ENCODE data around the gene EBF3.

Gene EBF3

DNA sequence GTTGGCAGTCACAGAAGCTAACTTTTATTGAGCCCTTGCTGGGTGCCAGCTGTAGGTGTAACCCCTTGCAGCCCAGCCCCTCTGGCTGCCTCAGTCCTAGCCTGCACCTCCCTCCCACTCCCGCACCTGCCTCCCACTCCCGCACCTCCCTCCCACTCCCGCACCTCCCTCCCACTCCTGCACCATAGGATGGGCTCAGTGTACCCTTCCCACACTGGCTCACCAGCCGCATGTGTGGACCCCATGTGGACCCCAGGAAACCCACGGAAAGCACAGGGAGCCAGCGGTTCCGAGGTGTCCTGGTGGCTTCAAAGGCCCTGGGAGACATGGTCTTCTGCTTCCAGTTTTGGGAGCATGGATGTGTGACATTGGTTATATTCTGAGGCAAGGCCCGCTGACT is 132.9 kb downstream of the EBF3 start:
- no peak for DNase-seq
- no peaks in the 10 kb centered on the region for H3K36me3 ChIP-seq (ENCODE audit: control insufficient read depth, insufficient read depth, low read length)
- H3K27me3 ChIP-seq (replicated peaks; ENCODE audit: control insufficient read depth, insufficient read depth, low read length, poor library complexity, severe bottlenecking) = no peaks in the 10 kb centered on the region
- H3K9me3 ChIP-seq (ENCODE audit: control insufficient read depth, low read length) = no peaks in the 10 kb centered on the region
- no peak overlapping the region for H3K27ac ChIP-seq (ENCODE audit: insufficient read depth, low read length, poor library complexity, severe bottlenecking)
- H3K4me1 ChIP-seq (ENCODE audit: control insufficient read depth, insufficient read depth, low read length, poor library complexity, severe bottlenecking) = no peaks in the 10 kb centered on the region
- no peak overlapping the region for H3K4me3 ChIP-seq (ENCODE audit: insufficient read depth, low read depth, low read length, poor library complexity, severe bottlenecking)

DNA sequence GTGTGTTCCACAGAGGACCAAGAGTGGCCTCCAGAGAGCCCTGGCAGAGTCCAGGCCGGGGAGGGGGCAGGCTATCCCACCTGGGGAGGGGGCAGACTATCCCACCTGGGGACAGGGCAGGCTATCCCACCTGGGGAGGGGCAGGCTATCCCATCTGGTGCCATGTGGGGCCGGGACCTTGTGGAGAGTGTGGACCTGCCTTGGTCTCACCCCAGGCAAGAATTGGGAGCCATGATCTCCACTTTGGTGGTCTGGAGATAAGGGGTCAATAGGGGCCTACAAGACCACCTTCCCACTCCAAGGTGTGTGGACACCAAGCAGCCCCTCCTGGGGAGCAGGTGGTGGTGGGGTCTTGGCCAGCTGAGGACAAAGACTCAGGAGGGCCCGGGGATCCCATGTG is 138.2 kb downstream of the EBF3 start:
- H3K4me3 ChIP-seq (ENCODE audit: insufficient read depth, low read depth, low read length, poor library complexity, severe bottlenecking) = no peak overlapping the region
- H3K27me3 ChIP-seq (replicated peaks; ENCODE audit: control insufficient read depth, insufficient read depth, low read length, poor library complexity, severe bottlenecking) = no peaks in the 10 kb centered on the region
- H3K36me3 ChIP-seq (ENCODE audit: control insufficient read depth, insufficient read depth, low read length) = no peaks in the 10 kb centered on the region
- DNase-seq = no peak
- H3K27ac ChIP-seq (ENCODE audit: insufficient read depth, low read length, poor library complexity, severe bottlenecking) = no peak overlapping the region
- no peaks in the 10 kb centered on the region for H3K9me3 ChIP-seq (ENCODE audit: control insufficient read depth, low read length)
- no peaks in the 10 kb centered on the region for H3K4me1 ChIP-seq (ENCODE audit: control insufficient read depth, insufficient read depth, low read length, poor library complexity, severe bottlenecking)

DNA sequence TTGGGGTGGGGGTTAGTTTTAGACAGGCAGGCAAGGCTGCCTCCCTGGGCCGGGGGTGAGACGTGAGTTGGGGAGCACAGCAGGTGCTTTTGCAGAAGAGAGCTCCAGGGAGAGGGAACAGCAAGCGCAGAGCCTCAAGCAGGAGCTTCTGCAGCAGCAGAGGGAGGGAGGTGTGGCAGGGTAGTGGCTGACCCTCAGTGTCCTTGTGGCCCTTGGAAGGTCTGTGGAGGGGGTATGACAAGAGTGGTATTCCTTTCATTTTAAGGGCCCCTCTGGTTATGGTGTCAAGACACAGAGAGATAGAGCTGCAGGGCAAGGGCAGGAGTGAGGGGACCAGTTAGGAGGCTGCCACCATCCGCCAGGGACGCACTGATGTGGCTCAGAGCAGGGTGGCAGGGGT is 138.9 kb downstream of the EBF3 start:
- DNase-seq = no peak
- Histone ChIP-seq H3K9me3 (ENCODE audit: control insufficient read depth, low read length) (no peaks in the 10 kb centered on the region), H3K4me3 (ENCODE audit: insufficient read depth, low read depth, low read length, poor library complexity, severe bottlenecking) (no peak overlapping the region), H3K27me3 (replicated peaks; ENCODE audit: control insufficient read depth, insufficient read depth, low read length, poor library complexity, severe bottlenecking) (no peaks in the 10 kb centered on the region), H3K36me3 (ENCODE audit: control insufficient read depth, insufficient read depth, low read length) (no peaks in the 10 kb centered on the region), H3K27ac (ENCODE audit: insufficient read depth, low read length, poor library complexity, severe bottlenecking) (no peak overlapping the region), H3K4me1 (ENCODE audit: control insufficient read depth, insufficient read depth, low read length, poor library complexity, severe bottlenecking) (no peaks in the 10 kb centered on the region)

DNA sequence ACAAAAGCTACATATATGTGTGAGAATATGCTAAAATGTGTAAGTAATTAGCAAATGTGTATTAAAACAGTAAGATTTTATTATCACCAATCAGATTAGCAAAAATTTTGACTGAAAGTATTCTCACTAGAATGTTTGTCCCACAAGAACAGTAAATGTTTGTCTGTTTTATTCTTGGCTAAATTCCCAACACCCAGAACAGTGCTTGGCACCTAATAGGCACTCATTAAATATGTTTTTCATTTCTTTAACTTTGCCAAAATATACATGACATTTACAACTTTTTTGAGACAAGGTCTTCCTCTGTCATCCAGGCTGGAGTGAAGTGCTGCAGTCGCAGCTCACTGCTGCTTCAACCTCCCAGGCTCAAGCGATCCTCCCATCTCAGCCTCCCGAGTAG is 143.6 kb downstream of the EBF3 start:
- Histone ChIP-seq H3K27ac (ENCODE audit: insufficient read depth, low read length, poor library complexity, severe bottlenecking) (no peak overlapping the region), H3K4me1 (ENCODE audit: control insufficient read depth, insufficient read depth, low read length, poor library complexity, severe bottlenecking) (no peaks in the 10 kb centered on the region), H3K36me3 (ENCODE audit: control insufficient read depth, insufficient read depth, low read length) (no peaks in the 10 kb centered on the region), H3K27me3 (replicated peaks; ENCODE audit: control insufficient read depth, insufficient read depth, low read length, poor library complexity, severe bottlenecking) (no peaks in the 10 kb centered on the region), H3K4me3 (ENCODE audit: insufficient read depth, low read depth, low read length, poor library complexity, severe bottlenecking) (no peak overlapping the region), H3K9me3 (ENCODE audit: control insufficient read depth, low read length) (no peaks in the 10 kb centered on the region)
- DNase-seq = no peak

DNA sequence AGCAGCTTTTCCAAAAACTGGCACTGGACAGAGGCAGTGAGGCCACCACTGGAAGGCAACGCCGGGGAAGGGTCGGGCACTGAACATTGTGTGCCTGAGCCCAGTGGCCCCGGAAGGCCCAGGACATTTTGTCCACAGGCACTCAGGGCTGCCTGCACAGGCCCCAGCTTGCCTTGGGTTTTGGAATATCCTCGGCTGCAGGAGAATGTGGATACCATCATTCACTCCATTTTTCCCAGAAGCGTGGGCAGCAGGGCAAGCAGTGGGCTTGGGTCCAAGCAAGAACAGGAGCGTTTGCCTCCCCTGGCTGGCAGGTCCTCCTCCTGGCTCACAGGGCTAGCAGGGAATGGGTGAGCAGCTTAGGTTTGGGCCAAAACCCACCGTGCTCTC is 147.4 kb downstream of the EBF3 start:
- no peak for DNase-seq
- Histone ChIP-seq H3K4me3 (ENCODE audit: insufficient read depth, low read depth, low read length, poor library complexity, severe bottlenecking) (no peak overlapping the region), H3K9me3 (ENCODE audit: control insufficient read depth, low read length) (no peaks in the 10 kb centered on the region), H3K36me3 (ENCODE audit: control insufficient read depth, insufficient read depth, low read length) (no peaks in the 10 kb centered on the region), H3K27ac (ENCODE audit: insufficient read depth, low read length, poor library complexity, severe bottlenecking) (no peak overlapping the region), H3K27me3 (replicated peaks; ENCODE audit: control insufficient read depth, insufficient read depth, low read length, poor library complexity, severe bottlenecking) (no peaks in the 10 kb centered on the region), H3K4me1 (ENCODE audit: control insufficient read depth, insufficient read depth, low read length, poor library complexity, severe bottlenecking) (no peaks in the 10 kb centered on the region)

DNA sequence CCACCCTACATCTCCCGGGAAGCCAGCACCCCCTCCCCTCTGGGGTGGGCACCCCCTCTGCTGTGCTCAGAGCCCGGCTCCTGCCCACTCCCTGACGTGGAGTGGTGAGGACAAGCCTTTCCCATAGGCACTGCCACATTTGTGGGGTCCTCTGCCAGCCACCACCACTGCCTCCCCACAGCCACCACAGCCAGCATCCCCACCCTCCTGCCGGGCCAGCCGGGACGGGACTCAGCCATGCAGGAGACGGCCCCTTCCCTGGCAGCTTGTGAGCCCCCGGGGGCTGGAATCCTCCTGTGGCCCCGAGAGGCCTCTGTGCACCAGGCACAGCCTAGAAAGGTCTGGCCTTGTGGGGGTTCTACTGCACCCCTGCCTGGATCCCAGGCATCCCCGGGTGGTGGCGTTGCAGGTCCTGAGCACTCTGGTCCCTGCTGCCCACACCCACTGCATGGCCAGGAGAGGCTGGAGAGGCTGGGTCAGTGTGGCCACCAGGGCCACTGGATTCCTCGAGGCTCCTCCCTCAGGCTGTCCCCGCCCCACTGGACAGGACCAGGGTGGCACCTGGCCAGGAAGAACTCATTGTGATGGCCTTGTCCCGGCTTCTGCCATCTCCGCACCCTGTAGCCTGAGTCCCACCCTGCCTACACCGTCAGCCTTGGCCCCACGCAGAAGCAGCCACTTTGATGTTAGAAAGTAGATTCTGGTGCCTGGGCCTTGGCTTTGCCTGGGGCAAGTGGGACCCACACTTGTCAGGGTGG is 148.0 kb downstream of the EBF3 start:
- no peaks in the 10 kb centered on the region for H3K4me1 ChIP-seq (ENCODE audit: control insufficient read depth, insufficient read depth, low read length, poor library complexity, severe bottlenecking)
- no peak overlapping the region for H3K4me3 ChIP-seq (ENCODE audit: insufficient read depth, low read depth, low read length, poor library complexity, severe bottlenecking)
- H3K27me3 ChIP-seq (replicated peaks; ENCODE audit: control insufficient read depth, insufficient read depth, low read length, poor library complexity, severe bottlenecking) = no peaks in the 10 kb centered on the region
- DNase-seq = no peak
- no peaks in the 10 kb centered on the region for H3K9me3 ChIP-seq (ENCODE audit: control insufficient read depth, low read length)
- no peak overlapping the region for H3K27ac ChIP-seq (ENCODE audit: insufficient read depth, low read length, poor library complexity, severe bottlenecking)
- no peaks in the 10 kb centered on the region for H3K36me3 ChIP-seq (ENCODE audit: control insufficient read depth, insufficient read depth, low read length)

DNA sequence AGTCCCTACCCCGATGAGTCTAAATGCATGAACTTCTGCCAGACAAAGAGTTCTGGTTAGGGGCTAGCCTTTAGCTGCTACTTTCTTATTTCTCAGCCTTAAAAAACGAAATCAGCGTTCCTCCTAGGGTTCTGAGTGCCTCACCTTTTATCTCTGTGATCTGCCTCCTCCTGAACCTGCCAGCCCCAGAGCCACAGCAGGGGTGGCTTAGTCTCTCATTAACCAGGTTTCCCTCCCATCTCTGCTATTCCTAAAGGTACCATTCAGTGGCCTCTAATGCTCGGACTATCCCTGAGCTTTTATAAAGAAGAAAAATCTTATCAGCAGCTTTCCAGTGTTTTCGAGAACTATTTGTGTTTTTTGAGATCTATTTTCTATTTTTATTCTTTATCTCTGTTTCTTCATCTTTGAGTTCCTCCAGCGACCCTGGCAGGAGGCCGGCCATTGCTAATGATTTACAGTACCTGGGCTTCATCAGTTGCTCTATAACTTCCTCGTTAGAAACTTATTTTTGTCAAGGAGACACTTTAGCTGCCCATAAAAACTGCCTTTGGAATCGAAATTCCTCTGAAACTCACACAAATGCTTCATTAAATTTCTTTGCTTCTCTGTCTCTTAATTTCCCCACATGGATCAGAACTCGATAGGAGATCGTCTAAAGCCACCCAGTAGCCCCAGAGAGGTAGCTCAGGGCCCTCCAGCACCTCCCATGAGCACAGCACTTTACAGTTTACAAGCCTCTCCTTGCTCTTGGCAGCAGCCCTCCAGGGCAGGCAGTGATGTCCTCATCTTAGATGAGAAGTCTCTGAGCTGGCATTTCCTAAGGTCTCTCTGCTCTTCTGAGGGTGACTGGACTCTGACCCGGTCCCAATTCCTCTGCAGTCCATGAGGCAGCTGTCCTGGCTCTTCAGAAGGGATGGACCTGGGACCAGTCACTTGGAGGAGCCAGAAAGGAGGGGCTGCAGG is 149.1 kb downstream of the EBF3 start:
- no peak for DNase-seq
- Histone ChIP-seq H3K27ac (ENCODE audit: insufficient read depth, low read length, poor library complexity, severe bottlenecking) (no peak overlapping the region), H3K4me3 (ENCODE audit: insufficient read depth, low read depth, low read length, poor library complexity, severe bottlenecking) (no peak overlapping the region), H3K9me3 (ENCODE audit: control insufficient read depth, low read length) (no peaks in the 10 kb centered on the region), H3K36me3 (ENCODE audit: control insufficient read depth, insufficient read depth, low read length) (no peaks in the 10 kb centered on the region), H3K4me1 (ENCODE audit: control insufficient read depth, insufficient read depth, low read length, poor library complexity, severe bottlenecking) (no peaks in the 10 kb centered on the region), H3K27me3 (replicated peaks; ENCODE audit: control insufficient read depth, insufficient read depth, low read length, poor library complexity, severe bottlenecking) (no peaks in the 10 kb centered on the region)

DNA sequence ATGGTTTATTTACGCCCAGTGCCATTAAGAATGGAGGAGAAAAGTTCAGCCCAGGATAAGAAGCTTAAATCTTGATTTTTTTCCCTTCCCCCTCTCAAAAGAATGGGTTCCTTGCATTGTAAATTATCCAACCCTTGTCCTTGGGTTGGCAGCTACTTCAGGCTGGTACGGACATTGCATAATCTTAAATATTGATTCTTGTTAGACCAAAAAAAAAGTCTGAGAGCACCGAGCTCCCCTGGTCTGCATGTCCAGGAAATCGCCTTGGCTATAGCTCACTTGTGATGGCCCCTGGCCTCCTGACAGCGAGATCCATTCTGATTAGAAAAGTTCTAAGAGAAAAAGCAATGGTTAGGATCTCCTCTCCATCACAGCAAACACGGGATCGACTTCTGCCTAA is 151.7 kb downstream of the EBF3 start:
- H3K36me3 ChIP-seq (ENCODE audit: control insufficient read depth, insufficient read depth, low read length) = no peaks in the 10 kb centered on the region
- H3K27ac ChIP-seq (ENCODE audit: insufficient read depth, low read length, poor library complexity, severe bottlenecking) = no peak overlapping the region
- H3K9me3 ChIP-seq (ENCODE audit: control insufficient read depth, low read length) = no peaks in the 10 kb centered on the region
- DNase-seq = no peak
- H3K4me1 ChIP-seq (ENCODE audit: control insufficient read depth, insufficient read depth, low read length, poor library complexity, severe bottlenecking) = no peaks in the 10 kb centered on the region
- no peak overlapping the region for H3K4me3 ChIP-seq (ENCODE audit: insufficient read depth, low read depth, low read length, poor library complexity, severe bottlenecking)
- H3K27me3 ChIP-seq (replicated peaks; ENCODE audit: control insufficient read depth, insufficient read depth, low read length, poor library complexity, severe bottlenecking) = no peaks in the 10 kb centered on the region

DNA sequence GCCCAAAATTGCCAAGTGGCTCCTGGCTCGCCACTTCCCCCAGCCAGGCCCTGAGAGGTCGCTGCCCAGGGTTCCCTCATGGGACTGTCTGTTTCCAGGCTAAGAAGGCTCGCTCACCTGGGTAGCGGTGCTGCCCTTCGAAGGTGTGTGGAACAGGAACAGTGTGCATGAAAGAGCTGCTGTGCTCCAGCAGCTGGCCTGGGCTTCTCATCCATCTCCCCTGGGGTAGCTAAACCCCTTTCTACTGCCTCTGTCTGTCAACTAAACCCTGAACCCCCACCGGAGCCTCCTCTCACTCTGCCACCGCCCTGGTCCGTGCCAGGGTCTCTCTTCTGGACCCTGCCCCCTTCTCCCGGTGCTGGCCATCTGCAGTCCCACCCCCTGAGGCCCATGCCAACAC is 152.9 kb downstream of the EBF3 start:
- Histone ChIP-seq H3K4me1 (ENCODE audit: control insufficient read depth, insufficient read depth, low read length, poor library complexity, severe bottlenecking) (no peaks in the 10 kb centered on the region), H3K27ac (ENCODE audit: insufficient read depth, low read length, poor library complexity, severe bottlenecking) (no peak overlapping the region), H3K36me3 (ENCODE audit: control insufficient read depth, insufficient read depth, low read length) (no peaks in the 10 kb centered on the region), H3K27me3 (replicated peaks; ENCODE audit: control insufficient read depth, insufficient read depth, low read length, poor library complexity, severe bottlenecking) (no peaks in the 10 kb centered on the region), H3K4me3 (ENCODE audit: insufficient read depth, low read depth, low read length, poor library complexity, severe bottlenecking) (no peak overlapping the region), H3K9me3 (ENCODE audit: control insufficient read depth, low read length) (no peaks in the 10 kb centered on the region)
- DNase-seq = no peak

DNA sequence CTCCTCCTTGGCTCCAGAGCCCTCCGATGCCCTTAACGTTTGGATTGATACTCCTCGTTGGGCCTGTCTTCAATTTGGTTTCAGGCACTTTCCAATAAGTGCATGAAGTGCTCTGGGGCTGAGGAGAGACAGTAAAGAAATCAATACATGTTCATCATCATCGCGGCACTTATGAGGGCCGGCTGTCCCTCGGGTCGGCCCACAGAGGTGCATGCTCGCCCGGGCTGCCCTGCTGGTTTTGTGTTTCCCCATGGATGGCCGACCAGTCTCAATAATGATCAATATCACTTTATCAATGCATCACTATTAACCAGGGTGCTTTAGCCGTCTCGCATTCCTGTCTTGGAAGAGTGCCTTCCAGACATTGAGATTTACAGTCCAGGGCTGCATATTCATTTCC is 154.2 kb downstream of the EBF3 start:
- no peaks in the 10 kb centered on the region for H3K36me3 ChIP-seq (ENCODE audit: control insufficient read depth, insufficient read depth, low read length)
- no peaks in the 10 kb centered on the region for H3K4me1 ChIP-seq (ENCODE audit: control insufficient read depth, insufficient read depth, low read length, poor library complexity, severe bottlenecking)
- no peak overlapping the region for H3K27ac ChIP-seq (ENCODE audit: insufficient read depth, low read length, poor library complexity, severe bottlenecking)
- no peaks in the 10 kb centered on the region for H3K9me3 ChIP-seq (ENCODE audit: control insufficient read depth, low read length)
- H3K4me3 ChIP-seq (ENCODE audit: insufficient read depth, low read depth, low read length, poor library complexity, severe bottlenecking) = no peak overlapping the region
- no peaks in the 10 kb centered on the region for H3K27me3 ChIP-seq (replicated peaks; ENCODE audit: control insufficient read depth, insufficient read depth, low read length, poor library complexity, severe bottlenecking)
- no peak for DNase-seq

All from effector memory CD4-positive, alpha-beta T cell (primary cell).